HEK293 (cell line): ENCODE measurements around the gene CYP2A6.

Source experiments
- CTCF ChIA-PET: fragments of 350-600 bp; formaldehyde crosslinking; extraction: SDS; loops from one replicate; lab custom pipeline; 2021; ENCODE audit warnings: antibody characterized with exemption; lab: Yijun Ruan, JAX
- POLR2A ChIA-PET: fragments of 300-600 bp; formaldehyde crosslinking; extraction: SDS; loops from one replicate; lab custom pipeline; 2020; ENCODE audit warnings: antibody characterized with exemption, inconsistent platforms; lab: Yijun Ruan, JAX
- H3K27ac ChIP-seq: fragments of 200-500 bp; sonication (Bioruptor generic); 2 replicates; pipeline ENCODE4 v1.5.1; 2014; ENCODE audit warnings: low read depth, low read length, control low read depth, inconsistent platforms; ENCODE audit errors: extremely low read depth
- H3K36me3 ChIP-seq, 2 experiments: fragments of 200-500 bp in 1 of 2; sonication (Bioruptor generic) in 1 of 2; 1 replicate in 1 of 2; 2 replicates in 1 of 2; pipeline ENCODE4 v1.5.1; 2014 to 2017; ENCODE audit warnings: inconsistent platforms in 2 of 2, low read length in 2 of 2; ENCODE audit not compliant: control insufficient read depth in 2 of 2, insufficient read depth in 1 of 2
- H3K4me1 ChIP-seq: fragments of 200-500 bp; sonication (Bioruptor generic); 2 replicates; pipeline ENCODE4 v1.5.1; 2014; ENCODE audit warnings: mild to moderate bottlenecking, low read length, inconsistent platforms; ENCODE audit not compliant: control insufficient read depth, insufficient read depth
- H3K4me3 ChIP-seq: 2 replicates; pipeline ENCODE4 v1.5.1; 2011; ENCODE audit warnings: low read depth, mild to moderate bottlenecking, control low read depth, low read length, moderate library complexity
- H3K9me3 ChIP-seq: fragments of 200-500 bp; sonication (Bioruptor generic); 2 replicates; pipeline ENCODE4 v1.5.1; 2014; ENCODE audit warnings: low read depth, low read length, inconsistent platforms; ENCODE audit not compliant: control insufficient read depth, insufficient read depth
- SCRT1 ChIP-seq: fragments of 450-650 bp; formaldehyde crosslinking; IDR thresholded peaks from 2 replicates; pipeline ENCODE4 v1.5.1; 2016; ENCODE audit warnings: missing biosample characterization, missing genetic modification characterization, borderline replicate concordance
- SCRT2 ChIP-seq: fragments of 450-650 bp; formaldehyde crosslinking; IDR thresholded peaks from 2 replicates; pipeline ENCODE4 v1.5.1; 2016; ENCODE audit warnings: missing biosample characterization, missing genetic modification characterization
- ZEB2 ChIP-seq: fragments of 450-650 bp; formaldehyde crosslinking; IDR thresholded peaks from 2 replicates; pipeline ENCODE4 v1.5.1; 2016; ENCODE audit warnings: missing biosample characterization, missing genetic modification characterization
- ZNF24 ChIP-seq: fragments of 450-650 bp; formaldehyde crosslinking; IDR thresholded peaks from 2 replicates; pipeline ENCODE4 v1.5.1; 2016; ENCODE audit warnings: missing biosample characterization, missing genetic modification characterization
- ZNF416 ChIP-seq: fragments of 450-650 bp; formaldehyde crosslinking; IDR thresholded peaks from 2 replicates; pipeline ENCODE4 v1.5.1; 2016; ENCODE audit warnings: missing biosample characterization, missing genetic modification characterization
- ZNF600 ChIP-seq: fragments of 450-650 bp; formaldehyde crosslinking; IDR thresholded peaks from 2 replicates; pipeline ENCODE4 v1.5.1; 2016; ENCODE audit warnings: missing biosample characterization, missing genetic modification characterization
- ZNF621 ChIP-seq: fragments of 450-650 bp; formaldehyde crosslinking; IDR thresholded peaks from 2 replicates; pipeline ENCODE4 v1.5.1; 2017; ENCODE audit warnings: missing biosample characterization, missing genetic modification characterization
- ZSCAN16 ChIP-seq: fragments of 450-650 bp; formaldehyde crosslinking; IDR thresholded peaks from 2 replicates; pipeline ENCODE4 v1.5.1; 2016; ENCODE audit warnings: missing biosample characterization, missing genetic modification characterization
- TF ChIP-seq, protein P1 (sequence below): fragments of 450-650 bp; formaldehyde crosslinking; IDR thresholded peaks from 2 replicates; pipeline ENCODE4 v1.5.1; 2016; ENCODE audit warnings: missing biosample characterization, missing genetic modification characterization
- TF ChIP-seq, protein P2 (sequence below): fragments of 450-650 bp; formaldehyde crosslinking; optimal IDR thresholded peaks from 2 replicates; pipeline ENCODE3; 2016; ENCODE audit warnings: missing biosample characterization, mild to moderate bottlenecking, missing genetic modification characterization
- TF ChIP-seq, protein P3 (sequence below): fragments of 450-650 bp; formaldehyde crosslinking; IDR thresholded peaks from 2 replicates; pipeline ENCODE4 v1.5.1; 2016; ENCODE audit warnings: missing biosample characterization, missing genetic modification characterization

The CYP2A6 gene

DNA sequence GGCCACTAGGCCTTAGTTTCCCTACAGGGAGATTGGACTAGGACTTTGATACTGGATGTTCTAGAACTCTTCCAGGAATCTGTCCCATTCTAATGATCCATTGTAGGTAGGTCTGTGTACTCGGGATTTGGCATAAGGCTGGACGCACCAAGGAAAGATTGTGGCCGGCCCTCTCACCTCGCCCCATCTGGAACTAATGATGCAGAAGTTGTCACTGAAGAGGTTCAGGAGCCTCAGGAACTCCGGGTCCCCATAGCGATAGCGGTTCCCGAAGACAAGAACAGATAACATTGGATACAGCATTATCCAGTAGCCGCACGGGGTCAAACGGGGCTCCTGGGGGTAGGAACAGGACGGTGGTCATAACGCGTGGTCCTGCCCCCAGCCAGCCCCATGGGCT is 40.1 kb downstream of the CYP2A6 start:
- CTCF ChIA-PET, result interaction anchor here (0.9 to 1.2 kb wide), 2 partner anchors 9 to 32 kb away, joined by 3 to 4 read pairs; partner anchors contain the start of gene RAB4B
- Histone ChIP-seq H3K27ac (no peak overlapping the region), H3K4me3 (no peak overlapping the region), H3K9me3 (no peaks in the 10 kb centered on the region), H3K36me3 (peaks cover 20 to 37% of the 10 kb centered on the region in 2 experiments), H3K4me1 (peaks cover 33% of the 10 kb centered on the region)
- POLR2A ChIA-PET, result no interaction called here
- TF ChIP-seq, protein P1, sequence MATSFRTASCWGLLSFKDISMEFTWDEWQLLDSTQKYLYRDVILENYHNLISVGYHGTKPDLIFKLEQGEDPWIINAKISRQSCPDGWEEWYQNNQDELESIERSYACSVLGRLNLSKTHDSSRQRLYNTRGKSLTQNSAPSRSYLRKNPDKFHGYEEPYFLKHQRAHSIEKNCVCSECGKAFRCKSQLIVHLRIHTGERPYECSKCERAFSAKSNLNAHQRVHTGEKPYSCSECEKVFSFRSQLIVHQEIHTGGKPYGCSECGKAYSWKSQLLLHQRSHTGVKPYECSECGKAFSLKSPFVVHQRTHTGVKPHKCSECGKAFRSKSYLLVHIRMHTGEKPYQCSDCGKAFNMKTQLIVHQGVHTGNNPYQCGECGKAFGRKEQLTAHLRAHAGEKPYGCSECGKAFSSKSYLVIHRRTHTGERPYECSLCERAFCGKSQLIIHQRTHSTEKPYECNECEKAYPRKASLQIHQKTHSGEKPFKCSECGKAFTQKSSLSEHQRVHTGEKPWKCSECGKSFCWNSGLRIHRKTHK (tag by site-specific recombination), result no peak
- 0 out of 2 replicates have a peak, but pooled peaks have one; percentile 37 for TF ChIP-seq ZNF24 (tag by site-specific recombination)

DNA sequence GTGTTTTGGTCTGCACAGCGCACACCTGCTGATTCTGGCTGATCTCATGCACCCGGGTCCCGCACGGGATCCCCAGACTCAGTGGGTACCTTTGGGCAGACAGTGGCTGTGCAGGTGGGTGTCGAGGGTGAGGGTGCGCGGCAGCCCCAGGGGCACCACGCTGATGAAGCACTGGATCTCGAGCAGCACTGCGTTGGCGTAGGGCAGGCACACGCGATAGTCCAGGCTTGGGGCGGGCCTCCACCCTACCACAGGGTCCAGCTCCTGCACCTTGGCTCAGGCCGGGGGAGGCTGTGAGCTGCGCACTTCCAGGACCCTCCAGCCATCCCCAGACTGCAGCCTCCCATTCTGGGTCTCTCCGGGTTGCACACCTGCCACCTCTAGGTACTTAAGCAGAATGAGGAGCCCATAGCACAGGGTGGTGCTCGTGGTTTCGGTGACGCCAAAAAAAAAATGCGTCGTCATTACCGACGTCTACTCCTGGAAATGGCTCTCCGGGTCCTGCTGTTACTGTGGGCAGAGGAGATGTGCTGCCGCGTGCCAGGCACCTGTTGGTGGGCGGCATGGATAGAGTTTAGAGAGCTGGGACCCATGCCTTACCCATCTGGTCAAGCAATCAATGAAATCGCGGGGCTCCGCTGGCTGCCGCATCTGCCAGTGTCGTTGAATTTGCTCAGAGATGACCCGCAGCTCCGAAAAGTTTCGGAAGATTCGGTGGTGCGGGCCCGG is 40.7 kb downstream of the CYP2A6 start:
- TF ChIP-seq, protein P2, sequence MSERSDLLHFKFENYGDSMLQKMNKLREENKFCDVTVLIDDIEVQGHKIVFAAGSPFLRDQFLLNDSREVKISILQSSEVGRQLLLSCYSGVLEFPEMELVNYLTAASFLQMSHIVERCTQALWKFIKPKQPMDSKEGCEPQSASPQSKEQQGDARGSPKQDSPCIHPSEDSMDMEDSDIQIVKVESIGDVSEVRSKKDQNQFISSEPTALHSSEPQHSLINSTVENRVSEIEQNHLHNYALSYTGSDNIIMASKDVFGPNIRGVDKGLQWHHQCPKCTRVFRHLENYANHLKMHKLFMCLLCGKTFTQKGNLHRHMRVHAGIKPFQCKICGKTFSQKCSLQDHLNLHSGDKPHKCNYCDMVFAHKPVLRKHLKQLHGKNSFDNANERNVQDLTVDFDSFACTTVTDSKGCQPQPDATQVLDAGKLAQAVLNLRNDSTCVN, result peak; percentile 14
- TF ChIP-seq, protein P3, sequence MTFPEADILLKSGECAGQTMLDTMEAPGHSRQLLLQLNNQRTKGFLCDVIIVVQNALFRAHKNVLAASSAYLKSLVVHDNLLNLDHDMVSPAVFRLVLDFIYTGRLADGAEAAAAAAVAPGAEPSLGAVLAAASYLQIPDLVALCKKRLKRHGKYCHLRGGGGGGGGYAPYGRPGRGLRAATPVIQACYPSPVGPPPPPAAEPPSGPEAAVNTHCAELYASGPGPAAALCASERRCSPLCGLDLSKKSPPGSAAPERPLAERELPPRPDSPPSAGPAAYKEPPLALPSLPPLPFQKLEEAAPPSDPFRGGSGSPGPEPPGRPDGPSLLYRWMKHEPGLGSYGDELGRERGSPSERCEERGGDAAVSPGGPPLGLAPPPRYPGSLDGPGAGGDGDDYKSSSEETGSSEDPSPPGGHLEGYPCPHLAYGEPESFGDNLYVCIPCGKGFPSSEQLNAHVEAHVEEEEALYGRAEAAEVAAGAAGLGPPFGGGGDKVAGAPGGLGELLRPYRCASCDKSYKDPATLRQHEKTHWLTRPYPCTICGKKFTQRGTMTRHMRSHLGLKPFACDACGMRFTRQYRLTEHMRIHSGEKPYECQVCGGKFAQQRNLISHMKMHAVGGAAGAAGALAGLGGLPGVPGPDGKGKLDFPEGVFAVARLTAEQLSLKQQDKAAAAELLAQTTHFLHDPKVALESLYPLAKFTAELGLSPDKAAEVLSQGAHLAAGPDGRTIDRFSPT, result 0 out of 2 replicates have a peak, but pooled peaks have one; percentile 32
- no peak for TF ChIP-seq ZSCAN16
- peak; percentile 83; the same call in 1 of the 2 replicates for TF ChIP-seq ZNF600 (tag by site-specific recombination)
- TF ChIP-seq SCRT1 (tag by site-specific recombination), result peak; percentile 14; the same call in 1 of the 2 replicates
- peak; percentile 73 for TF ChIP-seq SCRT2 (tag by site-specific recombination)
- peaks cover 40% of the 10 kb centered on the region for H3K4me1 ChIP-seq
- no peaks in the 10 kb centered on the region for H3K9me3 ChIP-seq
- ChIA-PET CTCF (interaction anchor here (0.9 to 5.6 kb wide), 6 partner anchors 10 to 156 kb away, joined by 3 to 77 read pairs (median 13); partner anchors contain the start of genes EGLN2 and RAB4B), POLR2A (interaction anchor here (3.1 to 7.7 kb wide), 2 partner anchors 11 to 32 kb away, joined by 18 to 86 read pairs; partner anchors contain the start of genes EGLN2 and RAB4B)
- H3K27ac ChIP-seq, result no peak overlapping the region
- H3K36me3 ChIP-seq, result peaks cover 23 to 42% of the 10 kb centered on the region in 2 experiments
- H3K4me3 ChIP-seq, result no peak overlapping the region

DNA sequence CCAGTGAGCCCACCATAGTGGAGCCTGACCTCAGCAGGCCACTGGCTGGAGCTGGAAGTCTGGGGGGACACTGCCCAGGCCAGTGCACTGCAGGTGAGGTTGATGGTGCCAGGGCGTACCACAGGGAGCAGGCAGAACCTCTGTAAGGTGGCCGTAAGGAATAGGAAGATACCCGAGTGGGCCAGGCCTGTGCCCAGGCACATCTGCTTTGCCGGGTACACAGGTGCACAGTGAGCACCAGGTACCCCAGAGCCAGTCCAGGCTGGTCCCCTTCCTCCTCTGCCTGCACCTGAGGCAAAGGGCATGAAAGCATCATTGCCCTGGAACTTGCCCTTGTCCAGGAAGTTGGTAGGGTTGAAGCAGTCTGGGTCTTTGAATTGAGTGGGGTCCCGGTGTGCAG is 41.8 kb downstream of the CYP2A6 start:
- Histone ChIP-seq H3K27ac (no peak overlapping the region), H3K4me1 (peaks cover 50% of the 10 kb centered on the region), H3K9me3 (no peaks in the 10 kb centered on the region), H3K4me3 (no peak overlapping the region), H3K36me3 (peaks cover 28 to 52% of the 10 kb centered on the region in 2 experiments)
- 0 out of 2 replicates have a peak, but pooled peaks have one; percentile 3 for TF ChIP-seq ZEB2 (tag by site-specific recombination)
- TF ChIP-seq, protein P3, result 0 out of 2 replicates have a peak, but pooled peaks have one; percentile 25
- TF ChIP-seq ZNF621 (tag by site-specific recombination), result no peak
- TF ChIP-seq ZNF416 (tag by site-specific recombination), result no peak
- ChIA-PET POLR2A (interaction anchor here (1.4 to 8.6 kb wide), 5 partner anchors 10 to 145 kb away, joined by 4 to 86 read pairs (median 18); partner anchors contain the start of genes ACTMAP, EGLN2, RAB4B and SNRPA), CTCF (interaction anchor here (0.5 to 5.6 kb wide), 20 partner anchors 8 to 455 kb away, joined by 3 to 77 read pairs (median 6); partner anchors contain the start of genes ACTMAP, EGLN2, MIA and RAB4B)
